GM19193 (cell line): ENCODE results near the gene NRP1.

ENCODE experiments used
- POLR2A ChIP-seq: IDR thresholded peaks from 4 replicates; pipeline ENCODE4 v1.6.1; 2011; ENCODE audit not compliant: insufficient read depth, insufficient read length; ENCODE audit errors: extremely low read depth

NRP1 gene

DNA sequence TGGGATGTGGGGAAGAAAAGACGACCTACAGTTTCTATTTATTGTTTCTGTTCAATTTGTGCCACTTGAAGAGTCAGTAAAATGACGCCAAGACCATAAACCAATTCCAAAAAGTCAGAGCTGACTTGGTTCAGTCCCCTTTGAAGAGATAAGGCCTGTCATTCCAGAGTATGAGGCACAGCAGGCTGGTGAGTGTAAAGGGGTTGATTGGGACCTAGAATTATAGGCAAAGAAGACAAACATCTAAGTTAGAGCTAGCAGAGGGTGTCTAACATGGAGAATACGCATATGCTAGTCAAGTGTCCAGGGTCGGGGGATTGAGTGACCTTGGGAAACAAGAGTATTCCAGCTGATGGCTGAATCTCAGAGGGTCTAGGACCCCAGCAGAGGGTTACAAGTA, 23.6 kb downstream of the NRP1 start:
- no peak for TF ChIP-seq POLR2A

DNA sequence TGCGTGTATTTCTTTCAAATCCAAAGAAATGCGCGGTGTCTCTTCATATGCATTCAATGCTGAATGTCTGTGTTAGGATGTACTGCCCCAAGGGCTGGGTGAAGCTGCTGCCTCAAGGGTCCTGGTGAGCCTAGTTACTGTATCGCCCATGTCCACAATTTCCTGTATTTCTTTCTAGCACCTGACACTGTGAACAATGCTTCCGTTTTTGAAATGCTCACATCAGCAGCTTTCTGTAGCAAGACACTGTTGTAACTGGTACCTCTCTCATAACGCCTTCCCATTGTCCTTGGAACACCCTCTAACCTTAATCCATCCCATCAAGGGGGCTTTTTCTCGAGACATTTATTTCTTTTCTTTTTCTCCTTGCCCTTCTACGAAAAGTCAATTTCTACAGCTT, 25.1 kb downstream of the NRP1 start:
- no peak for TF ChIP-seq POLR2A

DNA sequence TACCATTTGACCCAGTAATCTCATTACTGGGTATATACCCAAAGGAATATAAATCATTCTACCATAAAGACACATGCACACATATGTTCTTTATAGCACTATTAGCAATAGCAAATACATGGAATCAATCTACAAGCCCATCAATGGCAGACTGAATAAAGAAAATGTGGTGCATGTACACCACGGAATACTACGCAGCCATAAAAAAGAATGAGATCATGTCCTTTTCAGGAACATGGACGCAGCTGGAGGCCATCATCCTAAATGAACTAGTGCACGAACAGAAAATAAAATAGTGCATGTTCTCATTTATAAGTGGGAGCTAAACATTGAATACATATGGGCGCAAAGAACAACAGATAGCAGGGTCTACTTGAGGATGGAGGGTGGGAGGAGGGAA, 26.6 kb downstream of the NRP1 start:
- TF ChIP-seq POLR2A: no peak

DNA sequence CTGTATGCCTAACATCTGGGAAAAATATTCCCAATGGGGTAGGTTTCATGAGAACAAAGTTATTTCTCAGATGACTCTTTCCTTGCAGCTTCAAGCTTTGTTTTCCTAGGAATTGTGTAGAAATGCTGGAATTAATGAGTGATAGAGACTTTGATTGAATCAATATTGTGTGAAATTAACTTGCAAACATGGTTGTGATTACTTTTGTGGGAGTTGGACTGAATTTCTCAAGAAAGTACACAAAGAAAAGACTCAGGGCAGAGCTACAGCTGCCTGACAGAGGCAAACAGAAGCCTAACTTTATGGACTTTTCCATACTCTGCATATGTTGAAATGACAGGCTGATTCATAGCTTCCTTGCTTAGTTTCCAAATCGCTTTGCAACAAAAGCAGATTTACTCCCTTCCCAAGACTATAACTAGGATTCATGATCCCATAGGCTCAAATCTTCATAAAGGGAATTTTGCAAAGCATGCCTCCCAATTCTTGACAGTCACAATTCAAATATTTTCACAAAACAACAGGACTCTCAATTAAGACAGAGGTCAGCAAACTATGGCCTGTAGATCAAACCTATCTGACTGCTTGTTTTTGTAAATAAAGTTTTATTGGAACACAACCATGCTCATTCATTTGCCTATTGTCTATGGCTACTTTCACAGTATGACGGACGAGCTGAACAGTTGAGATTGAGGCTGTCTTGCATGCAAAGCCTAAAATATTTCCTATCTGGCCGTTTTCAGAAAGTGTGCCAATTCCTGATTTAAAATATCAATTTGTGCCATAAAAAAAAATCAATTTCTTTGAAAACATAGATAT, 27.6 kb downstream of the NRP1 start:
- no peak for TF ChIP-seq POLR2A

DNA sequence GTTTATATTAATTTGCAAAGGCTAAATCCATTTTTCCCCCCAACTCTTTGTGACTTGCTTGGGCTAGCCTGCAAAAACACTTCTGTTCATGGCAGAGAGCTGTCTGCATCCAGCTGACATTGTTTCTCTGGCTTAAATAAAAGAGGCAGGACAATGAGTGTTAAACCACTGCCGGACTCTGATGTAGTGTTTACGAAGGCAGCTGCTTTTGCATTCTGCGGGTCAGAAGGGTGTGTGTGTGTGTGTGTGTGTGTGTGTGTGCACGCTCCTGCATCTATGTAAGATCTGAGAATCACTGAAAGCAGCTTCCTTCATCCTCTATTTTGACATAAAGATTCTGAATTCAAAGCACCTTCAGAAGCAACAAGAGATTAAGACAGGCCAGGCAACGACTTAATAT, 28.3 kb downstream of the NRP1 start:
- no peak for TF ChIP-seq POLR2A

DNA sequence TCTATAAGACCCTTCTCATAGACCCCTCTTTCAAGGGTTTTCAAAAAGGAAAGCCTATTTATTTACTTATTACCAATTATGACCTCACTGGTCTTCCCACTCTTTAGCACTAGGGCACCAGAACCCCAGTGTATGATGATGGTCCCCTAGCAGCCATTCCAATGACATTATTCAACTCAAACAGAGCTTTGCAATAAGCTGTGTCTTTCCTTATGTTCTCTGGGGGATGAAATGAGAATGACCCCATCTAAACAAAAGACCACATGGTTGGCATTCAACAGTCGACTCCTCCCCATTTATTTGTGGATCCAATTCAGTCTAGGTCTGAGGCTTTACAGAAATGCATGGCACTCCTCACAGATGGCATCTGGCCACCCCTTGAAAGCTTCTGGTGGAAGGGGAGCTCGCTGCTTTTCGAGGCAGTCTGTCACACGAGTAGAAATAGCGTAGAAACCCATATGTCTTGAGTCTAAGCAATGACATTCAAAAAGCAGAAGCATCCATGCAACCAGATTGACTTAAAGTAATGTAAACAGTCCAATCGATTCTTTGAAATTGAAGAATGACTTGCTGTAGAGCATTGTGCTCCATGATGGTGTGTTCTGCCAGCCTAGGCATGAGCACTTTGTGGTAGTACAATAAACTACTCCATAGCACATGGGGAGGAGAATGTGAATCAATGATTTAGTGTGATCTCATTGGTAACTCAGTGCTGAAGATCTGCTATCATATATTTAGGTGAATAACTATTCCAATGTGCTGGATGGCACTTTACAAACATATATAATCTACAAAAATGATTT, 29.8 kb downstream of the NRP1 start:
- TF ChIP-seq POLR2A: no peak

DNA sequence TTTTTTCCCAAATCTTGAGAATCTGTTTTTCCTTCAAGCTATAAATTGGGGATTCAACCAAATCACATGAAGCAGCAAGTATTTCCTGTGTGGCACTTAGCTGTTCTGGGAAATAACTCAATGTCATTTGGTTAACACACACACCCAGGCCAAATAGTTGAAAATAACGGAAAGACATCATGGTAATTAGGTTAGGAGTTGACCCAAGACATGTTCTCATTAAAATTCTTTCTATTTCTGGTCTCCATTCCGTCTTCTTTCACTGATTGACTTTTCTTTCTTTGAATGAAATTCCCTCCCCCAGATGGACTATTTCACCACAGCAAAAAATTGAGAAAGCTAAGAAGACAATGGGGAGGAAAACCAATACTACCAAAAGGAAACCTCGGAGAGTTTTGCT, 30.5 kb downstream of the NRP1 start:
- TF ChIP-seq POLR2A: no peak

DNA sequence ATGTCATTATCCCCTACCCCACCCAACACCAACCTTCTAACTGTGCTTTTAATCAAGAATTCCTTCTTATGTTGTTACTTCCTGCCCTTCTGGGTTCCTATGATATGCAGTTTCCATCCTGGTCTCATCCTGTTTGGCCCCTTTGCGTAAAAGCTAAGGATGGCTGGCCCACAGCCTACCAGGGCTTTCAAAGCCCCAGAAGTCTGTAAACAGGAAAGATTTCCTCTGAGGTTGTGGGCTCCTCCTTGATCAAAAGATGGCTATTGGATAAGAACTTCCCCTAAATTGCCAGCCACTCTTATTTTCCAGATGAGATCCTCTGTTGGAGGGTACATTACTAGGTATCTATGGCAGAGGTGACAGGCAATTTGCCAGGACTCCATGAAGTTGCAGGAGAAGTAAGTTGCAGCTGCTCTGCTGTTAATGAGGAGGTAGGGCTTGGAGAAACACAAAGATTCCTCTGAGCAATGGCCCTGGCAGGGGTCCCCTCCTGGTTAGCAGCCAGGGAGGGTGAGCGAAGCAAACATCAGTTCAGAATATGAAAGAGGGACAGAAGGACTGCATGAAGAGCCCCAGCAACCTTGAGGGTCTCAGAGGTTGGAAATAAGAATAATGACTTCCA, 32.1 kb downstream of the NRP1 start:
- TF ChIP-seq POLR2A: no peak

DNA sequence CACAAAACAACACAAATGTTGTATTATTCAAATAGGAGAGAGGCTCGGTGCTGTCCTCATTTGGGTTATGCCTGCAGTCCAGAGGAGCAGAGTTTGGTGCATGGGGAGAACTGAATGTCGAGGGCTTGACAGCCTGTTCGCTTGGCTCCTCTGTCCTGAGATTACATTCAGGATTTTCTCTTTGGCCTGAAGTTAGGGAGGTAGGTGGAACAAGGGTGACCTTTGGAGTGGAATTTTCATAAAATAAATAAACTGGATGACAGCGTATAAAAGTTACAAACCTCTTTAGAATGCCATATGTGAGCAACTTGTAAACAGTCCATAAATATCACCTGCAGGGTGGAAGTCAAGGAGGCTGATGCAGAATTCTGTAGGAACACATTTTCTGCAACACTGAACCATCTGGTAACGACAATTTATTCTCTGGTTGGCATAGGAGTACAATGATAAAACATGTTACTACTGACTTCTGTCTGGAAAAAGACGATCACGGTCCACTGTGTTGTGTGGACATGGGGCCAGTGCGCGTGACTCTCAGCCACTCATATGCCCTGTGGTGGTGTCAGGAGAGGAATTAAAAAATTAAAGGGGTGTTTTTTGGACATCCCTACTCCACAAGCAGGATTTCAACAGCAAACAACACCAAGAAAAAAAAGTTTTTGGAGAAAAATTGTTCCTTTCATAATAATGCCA, 33.2 kb downstream of the NRP1 start:
- TF ChIP-seq POLR2A: no peak

DNA sequence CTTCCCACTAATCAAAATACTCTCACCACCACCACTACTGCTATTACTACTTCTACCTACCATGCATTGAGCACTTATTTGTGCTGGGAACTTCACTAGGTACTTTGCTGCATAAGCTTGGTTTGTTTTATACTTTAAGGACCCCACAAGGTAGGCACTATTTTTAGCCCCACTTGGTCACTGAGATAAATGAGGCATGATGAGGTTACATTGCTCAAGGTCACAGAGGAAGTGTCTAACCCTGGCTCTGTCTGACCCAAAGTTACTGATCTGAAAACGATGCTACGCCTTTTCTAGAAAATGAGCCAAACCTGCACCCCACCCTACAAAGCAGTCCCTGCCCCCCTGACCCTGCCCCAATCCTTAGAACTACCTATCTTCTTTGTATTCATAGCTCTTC, 35.6 kb downstream of the NRP1 start:
- TF ChIP-seq POLR2A: no peak

DNA sequence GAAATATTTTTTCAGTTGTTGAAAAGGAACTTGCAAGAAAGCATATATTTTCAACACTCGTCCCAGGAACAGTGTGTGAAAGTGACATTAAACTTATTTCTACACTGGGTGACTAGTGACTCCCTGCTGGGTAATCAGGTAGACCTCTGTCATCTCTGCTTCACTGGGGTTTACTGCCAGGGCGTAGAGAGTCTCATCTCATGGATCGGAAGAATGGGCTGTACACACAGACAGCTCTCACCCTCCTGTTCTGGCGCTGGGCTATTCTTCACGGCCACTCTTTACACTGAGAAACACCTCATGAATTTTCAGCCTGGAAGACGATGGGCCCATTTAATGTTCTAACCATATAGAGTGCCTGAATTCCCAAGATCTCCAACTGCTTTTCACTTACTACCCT, 36.4 kb downstream of the NRP1 start:
- TF ChIP-seq POLR2A: no peak

DNA sequence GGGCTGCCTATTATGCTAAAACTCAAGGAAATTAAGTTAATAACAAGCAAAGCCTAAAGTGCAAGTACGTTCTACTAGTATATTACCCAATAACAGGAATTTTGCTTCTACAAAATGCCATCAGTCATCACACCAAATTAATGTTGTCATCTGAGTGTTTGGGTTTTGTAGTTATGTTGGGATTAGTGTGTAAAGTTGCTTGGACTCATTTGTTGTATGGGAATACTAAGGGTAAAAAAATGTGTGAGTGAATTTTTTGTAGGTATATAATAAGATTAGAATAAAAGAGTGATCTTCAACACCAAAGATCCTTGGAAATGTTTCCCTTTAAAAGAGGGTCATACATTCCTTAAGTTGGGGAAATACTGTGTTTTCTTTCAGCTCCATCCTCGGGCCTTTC, 38.6 kb downstream of the NRP1 start:
- no peak for TF ChIP-seq POLR2A

DNA sequence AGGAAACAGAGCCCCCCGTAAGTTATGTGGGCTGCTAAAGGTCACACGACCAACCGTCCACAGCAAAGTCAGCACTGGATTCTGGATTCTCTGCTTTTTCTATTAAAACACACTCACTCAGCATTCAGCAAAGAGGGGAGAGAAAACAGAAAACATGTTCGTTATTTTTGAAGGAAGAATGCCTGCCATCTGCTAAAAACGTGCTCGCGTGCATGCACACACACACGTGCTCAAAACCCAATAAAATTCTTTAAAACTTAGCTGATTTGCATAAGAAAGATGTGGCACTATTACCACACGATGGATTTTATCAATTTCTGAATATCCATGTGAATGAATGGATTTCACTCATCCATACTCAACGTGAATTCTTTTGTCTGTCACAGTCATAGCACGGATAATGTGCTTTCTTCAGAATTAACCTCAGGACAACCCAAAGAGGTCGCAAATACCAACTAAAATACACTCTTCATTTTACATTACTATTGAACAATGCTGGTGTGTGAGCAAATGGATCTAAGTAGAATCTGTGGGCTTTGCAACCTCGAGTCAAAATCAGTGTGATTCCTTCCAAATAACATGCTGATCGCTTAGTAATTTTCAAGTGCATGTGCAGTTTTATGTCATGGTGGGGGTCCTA, 40.8 kb downstream of the NRP1 start:
- TF ChIP-seq POLR2A: no peak

DNA sequence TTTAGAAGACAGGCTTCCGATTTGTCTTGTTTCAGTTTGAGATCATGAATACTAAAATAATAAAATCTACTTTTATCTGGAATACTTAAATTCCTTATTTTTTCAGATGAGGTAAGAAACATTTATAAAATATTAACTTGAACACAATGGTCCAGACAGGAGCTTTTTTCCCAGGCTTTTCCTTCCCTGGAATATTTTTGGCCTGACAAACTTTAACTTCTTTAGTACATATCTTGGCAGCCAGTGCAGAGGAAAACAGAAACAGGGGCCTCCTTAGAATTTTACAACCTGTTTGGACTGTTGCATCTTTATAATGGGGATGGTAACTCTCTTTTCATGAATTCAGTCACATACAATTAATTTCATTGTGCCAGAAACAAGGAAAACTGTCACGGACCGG, 41.4 kb downstream of the NRP1 start:
- no peak for TF ChIP-seq POLR2A
